Neural cell (in vitro differentiated cells): ENCODE results near the gene HOXA10. TPM values are rescaled to one million over a fixed set of nuclear protein-coding genes. Genes with fewer than 3 reads are reported as not detected.

Experiments used
- H2AFZ ChIP-seq: fragments of 200-600, 300-800 bp; sonication (generic), shearing (Covaris generic); 2 replicates; pipeline ENCODE4 v1.6.0; 2014; ENCODE audit warnings: low read depth, mild to moderate bottlenecking, antibody characterized with exemption, low read length, moderate library complexity
- H3F3A ChIP-seq: fragments of 200-600 bp; shearing (Covaris generic); 2 replicates; pipeline ENCODE4 v1.6.1; 2016; ENCODE audit warnings: mild to moderate bottlenecking, moderate library complexity, mixed read lengths, antibody characterized with exemption, low read length; ENCODE audit not compliant: insufficient read depth, poor library complexity, severe bottlenecking
- H3K27ac ChIP-seq: fragments of 200-600, 300-800 bp; sonication (generic), shearing (Covaris generic); 2 replicates; pipeline ENCODE4 v1.5.1; 2014; ENCODE audit warnings: mild to moderate bottlenecking, low read length, moderate library complexity
- H3K27me3 ChIP-seq: fragments of 300-800, 200-600 bp; sonication (generic), shearing (Covaris generic); 2 replicates; pipeline ENCODE4 v1.6.0; 2014; ENCODE audit warnings: mild to moderate bottlenecking, low read depth, low read length, moderate library complexity; ENCODE audit not compliant: insufficient read depth
- H3K36me3 ChIP-seq: fragments of 300-800, 200-600 bp; sonication (generic), shearing (Covaris generic); 2 replicates; pipeline ENCODE4 v1.5.1; 2014; ENCODE audit warnings: mild to moderate bottlenecking, antibody characterized with exemption, low read length, moderate library complexity; ENCODE audit not compliant: insufficient read depth
- H3K4me2 ChIP-seq: fragments of 300-800, 200-600 bp; sonication (generic), shearing (Covaris generic); 2 replicates; pipeline ENCODE4 v1.6.0; 2014; ENCODE audit warnings: mild to moderate bottlenecking, low read length
- H3K4me3 ChIP-seq: fragments of 300-800, 200-600 bp; sonication (generic), shearing (Covaris generic); 2 replicates; pipeline ENCODE4 v1.5.1; 2014; ENCODE audit warnings: mild to moderate bottlenecking, low read length, moderate library complexity
- H3K79me2 ChIP-seq: fragments of 200-600 bp; shearing (Covaris generic); replicated peaks from 2 replicates; pipeline ENCODE4 v1.6.0; 2014; ENCODE audit warnings: mild to moderate bottlenecking, low read length, moderate library complexity; ENCODE audit not compliant: insufficient read depth
- H3K9ac ChIP-seq: fragments of 300-800, 200-600 bp; sonication (generic), shearing (Covaris generic); 2 replicates; pipeline ENCODE4 v1.6.1; 2016; ENCODE audit warnings: mild to moderate bottlenecking, low read length, mixed read lengths
- H3K9me2 ChIP-seq: fragments of 200-600 bp; shearing (Covaris generic); 2 replicates; pipeline ENCODE4 v1.6.1; 2016; ENCODE audit warnings: mild to moderate bottlenecking, low read length, mixed read lengths; ENCODE audit not compliant: insufficient read depth
- H3K9me3 ChIP-seq: fragments of 200-600, 300-800 bp; sonication (generic), shearing (Covaris generic); 2 replicates; pipeline ENCODE4 v1.6.1; 2016; ENCODE audit warnings: mild to moderate bottlenecking, mixed run types, low read length, moderate library complexity, mixed read lengths
- H4K20me1 ChIP-seq: fragments of 200-600 bp; shearing (Covaris generic); 2 replicates; pipeline ENCODE4 v1.6.1; 2016; ENCODE audit warnings: mild to moderate bottlenecking, mixed run types; ENCODE audit not compliant: insufficient read depth
- EZH2 ChIP-seq: fragments of 200-600, 300-800 bp; shearing (Covaris generic), sonication (generic); IDR thresholded peaks from 2 replicates; pipeline ENCODE4 v1.6.1; 2014; ENCODE audit warnings: antibody characterized with exemption, low read length, borderline replicate concordance, mild to moderate bottlenecking; ENCODE audit not compliant: insufficient read depth, poor library complexity, severe bottlenecking
- POLR2AphosphoS5 ChIP-seq: IDR thresholded peaks from 2 replicates; pipeline ENCODE4 v1.6.1; 2012
- RAD21 ChIP-seq: fragments of 450-650 bp; conservative IDR thresholded peaks from 2 replicates; pipeline ENCODE4 v1.6.1; 2014; ENCODE audit warnings: antibody characterized with exemption, mild to moderate bottlenecking, moderate library complexity
- SMC3 ChIP-seq: fragments of 450-650 bp; conservative IDR thresholded peaks from 2 replicates; pipeline ENCODE4 v1.6.1; 2014; ENCODE audit warnings: antibody characterized with exemption, mild to moderate bottlenecking, moderate library complexity; ENCODE audit not compliant: poor library complexity
- TAF1 ChIP-seq: IDR thresholded peaks from 2 replicates; pipeline ENCODE4 v1.6.1; 2012; ENCODE audit warnings: low read depth
- polyA plus RNA-seq: library from polyadenylated mRNA; depleted of rRNA; stranded (reverse); fragments of >200 nt; gene quantifications from 2 replicates; pipeline ENCODE4 v1.2.3, GENCODE V29; 2014
- TF ChIP-seq, protein P1 (sequence below): IDR thresholded peaks from 2 replicates; pipeline ENCODE4 v1.6.1; 2012; ENCODE audit warnings: borderline replicate concordance
- TF ChIP-seq, protein P2 (sequence below): fragments of 450-650 bp; IDR thresholded peaks from 2 replicates; pipeline ENCODE4 v1.5.1; 2014; ENCODE audit warnings: antibody characterized with exemption, mild to moderate bottlenecking, moderate library complexity; ENCODE audit not compliant: poor library complexity, severe bottlenecking

Gene HOXA10
- polyA plus RNA-seq, 1 donor from 2014 or later, result not detected

DNA sequence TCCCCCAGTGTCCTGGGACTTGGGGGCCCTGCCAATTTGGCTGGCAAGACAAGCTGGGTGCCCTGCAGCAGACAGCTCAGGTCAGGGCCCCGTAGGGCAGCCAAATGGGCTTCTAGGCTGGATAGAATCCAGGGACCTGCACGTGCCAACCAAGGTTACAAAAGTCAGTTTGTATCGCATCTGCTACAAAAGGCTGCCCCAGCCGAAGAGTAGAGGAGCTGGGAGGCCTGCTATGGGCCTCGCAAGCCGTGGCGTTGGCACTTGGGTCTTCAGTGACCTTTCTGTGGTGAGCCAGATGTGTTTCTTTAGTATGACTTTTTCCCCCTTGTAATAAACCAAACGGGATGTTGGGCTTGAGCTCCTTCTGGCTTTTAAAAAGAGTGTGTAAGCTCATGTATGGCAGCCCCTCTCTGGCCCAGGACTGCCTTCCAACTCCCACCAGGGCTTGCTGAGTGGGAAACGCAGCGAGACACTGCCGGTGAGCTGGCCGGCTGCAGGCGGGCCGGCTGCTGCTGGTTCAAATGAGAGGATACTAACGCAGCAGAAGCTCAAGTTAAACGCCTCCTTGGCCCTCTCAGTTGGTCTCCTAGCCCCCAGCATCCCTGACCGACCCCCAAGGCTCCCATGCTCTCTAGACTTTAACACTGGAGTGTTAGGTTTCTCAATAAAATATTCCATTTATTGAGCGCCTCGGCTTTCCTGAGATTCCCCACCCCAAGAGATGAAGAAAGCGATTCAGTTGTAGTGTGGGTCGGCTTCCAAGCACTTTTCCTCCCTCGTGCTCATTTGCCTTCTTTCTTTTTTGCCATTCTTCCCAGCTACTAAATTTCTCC, 3.1 kb upstream of the HOXA10 start:
- Histone ChIP-seq H3K9me3 (peaks cover 11% of the 10 kb centered on the region), H3K9me2 (no peaks in the 10 kb centered on the region), H3K4me2 (no peak overlapping the region), H4K20me1 (no peaks in the 10 kb centered on the region), H3K4me3 (no peak overlapping the region), H2AFZ (no peak overlapping the region), H3K27me3 (peaks cover 100% of the 10 kb centered on the region), H3K27ac (no peak overlapping the region), H3K79me2 (no peaks in the 10 kb centered on the region), H3K9ac (no peak overlapping the region), H3F3A (no peaks in the 10 kb centered on the region), H3K36me3 (no peaks in the 10 kb centered on the region)
- no peak for TF ChIP-seq RAD21
- TF ChIP-seq TAF1, result no peak
- no peak for TF ChIP-seq EZH2

DNA sequence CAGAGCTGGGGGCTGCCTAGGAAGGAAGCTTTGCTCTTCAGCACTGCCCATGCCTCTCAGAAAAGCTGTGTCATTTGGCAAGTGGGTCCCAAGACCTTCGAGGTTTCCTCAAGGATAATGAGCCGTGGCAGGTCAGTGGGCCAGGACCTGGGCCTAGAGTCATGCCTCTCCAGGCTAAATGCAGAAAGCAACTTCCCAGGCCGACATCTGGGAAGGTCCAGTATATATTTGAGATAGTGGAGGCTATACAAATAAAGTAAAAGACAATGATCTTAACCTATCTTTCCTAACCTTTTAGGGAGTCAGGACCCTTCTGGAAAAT, 2.4 kb upstream of the HOXA10 start:
- H3K4me2 ChIP-seq, result no peak overlapping the region
- no peaks in the 10 kb centered on the region for H3F3A ChIP-seq
- H3K9me3 ChIP-seq, result peaks cover 15% of the 10 kb centered on the region
- no peaks in the 10 kb centered on the region for H4K20me1 ChIP-seq
- no peak overlapping the region for H2AFZ ChIP-seq
- no peak overlapping the region for H3K27ac ChIP-seq
- H3K9me2 ChIP-seq, result no peaks in the 10 kb centered on the region
- H3K27me3 ChIP-seq, result peaks cover 100% of the 10 kb centered on the region
- H3K9ac ChIP-seq, result no peak overlapping the region
- TF ChIP-seq, protein P1, sequence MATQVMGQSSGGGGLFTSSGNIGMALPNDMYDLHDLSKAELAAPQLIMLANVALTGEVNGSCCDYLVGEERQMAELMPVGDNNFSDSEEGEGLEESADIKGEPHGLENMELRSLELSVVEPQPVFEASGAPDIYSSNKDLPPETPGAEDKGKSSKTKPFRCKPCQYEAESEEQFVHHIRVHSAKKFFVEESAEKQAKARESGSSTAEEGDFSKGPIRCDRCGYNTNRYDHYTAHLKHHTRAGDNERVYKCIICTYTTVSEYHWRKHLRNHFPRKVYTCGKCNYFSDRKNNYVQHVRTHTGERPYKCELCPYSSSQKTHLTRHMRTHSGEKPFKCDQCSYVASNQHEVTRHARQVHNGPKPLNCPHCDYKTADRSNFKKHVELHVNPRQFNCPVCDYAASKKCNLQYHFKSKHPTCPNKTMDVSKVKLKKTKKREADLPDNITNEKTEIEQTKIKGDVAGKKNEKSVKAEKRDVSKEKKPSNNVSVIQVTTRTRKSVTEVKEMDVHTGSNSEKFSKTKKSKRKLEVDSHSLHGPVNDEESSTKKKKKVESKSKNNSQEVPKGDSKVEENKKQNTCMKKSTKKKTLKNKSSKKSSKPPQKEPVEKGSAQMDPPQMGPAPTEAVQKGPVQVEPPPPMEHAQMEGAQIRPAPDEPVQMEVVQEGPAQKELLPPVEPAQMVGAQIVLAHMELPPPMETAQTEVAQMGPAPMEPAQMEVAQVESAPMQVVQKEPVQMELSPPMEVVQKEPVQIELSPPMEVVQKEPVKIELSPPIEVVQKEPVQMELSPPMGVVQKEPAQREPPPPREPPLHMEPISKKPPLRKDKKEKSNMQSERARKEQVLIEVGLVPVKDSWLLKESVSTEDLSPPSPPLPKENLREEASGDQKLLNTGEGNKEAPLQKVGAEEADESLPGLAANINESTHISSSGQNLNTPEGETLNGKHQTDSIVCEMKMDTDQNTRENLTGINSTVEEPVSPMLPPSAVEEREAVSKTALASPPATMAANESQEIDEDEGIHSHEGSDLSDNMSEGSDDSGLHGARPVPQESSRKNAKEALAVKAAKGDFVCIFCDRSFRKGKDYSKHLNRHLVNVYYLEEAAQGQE, result no peak
- no peak for TF ChIP-seq EZH2
- TF ChIP-seq SMC3, result no peak
- TF ChIP-seq POLR2AphosphoS5, result no peak
- TF ChIP-seq, protein P2, sequence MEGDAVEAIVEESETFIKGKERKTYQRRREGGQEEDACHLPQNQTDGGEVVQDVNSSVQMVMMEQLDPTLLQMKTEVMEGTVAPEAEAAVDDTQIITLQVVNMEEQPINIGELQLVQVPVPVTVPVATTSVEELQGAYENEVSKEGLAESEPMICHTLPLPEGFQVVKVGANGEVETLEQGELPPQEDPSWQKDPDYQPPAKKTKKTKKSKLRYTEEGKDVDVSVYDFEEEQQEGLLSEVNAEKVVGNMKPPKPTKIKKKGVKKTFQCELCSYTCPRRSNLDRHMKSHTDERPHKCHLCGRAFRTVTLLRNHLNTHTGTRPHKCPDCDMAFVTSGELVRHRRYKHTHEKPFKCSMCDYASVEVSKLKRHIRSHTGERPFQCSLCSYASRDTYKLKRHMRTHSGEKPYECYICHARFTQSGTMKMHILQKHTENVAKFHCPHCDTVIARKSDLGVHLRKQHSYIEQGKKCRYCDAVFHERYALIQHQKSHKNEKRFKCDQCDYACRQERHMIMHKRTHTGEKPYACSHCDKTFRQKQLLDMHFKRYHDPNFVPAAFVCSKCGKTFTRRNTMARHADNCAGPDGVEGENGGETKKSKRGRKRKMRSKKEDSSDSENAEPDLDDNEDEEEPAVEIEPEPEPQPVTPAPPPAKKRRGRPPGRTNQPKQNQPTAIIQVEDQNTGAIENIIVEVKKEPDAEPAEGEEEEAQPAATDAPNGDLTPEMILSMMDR, result no peak
- H3K4me3 ChIP-seq, result no peak overlapping the region
- H3K79me2 ChIP-seq, result no peaks in the 10 kb centered on the region
- H3K36me3 ChIP-seq, result no peaks in the 10 kb centered on the region
